ENCODE results near the gene STK39. TPM values are rescaled to one million over a fixed set of nuclear protein-coding genes. Genes with fewer than 3 reads are reported as not detected.

The STK39 gene
- total RNA-seq, 1 experiment from 2014 or later: 18.3 TPM

- no peak for DNase-seq (ENCODE audit: low read depth in 1 of 2, low spot score in 2 of 2)
- H3K27ac ChIP-seq: no peak overlapping the region
- H3K9me3 ChIP-seq (replicated peaks): no peaks in the 10 kb centered on the region
- no peak overlapping the region for H3K4me3 ChIP-seq
- no peaks in the 10 kb centered on the region for H3K36me3 ChIP-seq
- no peaks in the 10 kb centered on the region for H3K27me3 ChIP-seq (replicated peaks)
- H3K4me1 ChIP-seq (replicated peaks): no peaks in the 10 kb centered on the region
Observed at GRCh38 chr2:167955264-167955906, 292.0 kb downstream of the STK39 start.

- no peak overlapping the region for H3K4me3 ChIP-seq
- no peaks in the 10 kb centered on the region for H3K9me3 ChIP-seq (replicated peaks)
- H3K27ac ChIP-seq: no peak overlapping the region
- no peaks in the 10 kb centered on the region for H3K4me1 ChIP-seq (replicated peaks)
- H3K27me3 ChIP-seq (replicated peaks): no peaks in the 10 kb centered on the region
- no peaks in the 10 kb centered on the region for H3K36me3 ChIP-seq
- no peak for DNase-seq (ENCODE audit: low read depth in 1 of 2, low spot score in 2 of 2)
Observed at GRCh38 chr2:167954495-167954894, 292.9 kb downstream of the STK39 start.

GRCh38 chr2:167953776-167954175, 293.6 kb downstream of the STK39 start:
- DNase-seq (ENCODE audit: low read depth in 1 of 2, low spot score in 2 of 2): no peak
- no peak overlapping the region for H3K27ac ChIP-seq

GRCh38 chr2:167950571-167950970, 296.8 kb downstream of the STK39 start:
- H3K9me3 ChIP-seq (replicated peaks): no peaks in the 10 kb centered on the region

More at GRCh38 chr2:167953776-167954175, 293.6 kb downstream of the STK39 start:
- H3K27me3 ChIP-seq (replicated peaks): no peaks in the 10 kb centered on the region
- H3K4me1 ChIP-seq (replicated peaks): no peaks in the 10 kb centered on the region
- H3K36me3 ChIP-seq: no peaks in the 10 kb centered on the region
- H3K9me3 ChIP-seq (replicated peaks): no peaks in the 10 kb centered on the region
- H3K4me3 ChIP-seq: no peak overlapping the region

GRCh38 chr2:167946441-167946841, 301.0 kb downstream of the STK39 start:
- no peaks in the 10 kb centered on the region for H3K4me1 ChIP-seq (replicated peaks)
- no peak for DNase-seq (ENCODE audit: low read depth in 1 of 2, low spot score in 2 of 2)
- no peak overlapping the region for H3K4me3 ChIP-seq
- no peak overlapping the region for H3K27ac ChIP-seq
- H3K27me3 ChIP-seq (replicated peaks): no peaks in the 10 kb centered on the region
- H3K36me3 ChIP-seq: no peaks in the 10 kb centered on the region
- no peaks in the 10 kb centered on the region for H3K9me3 ChIP-seq (replicated peaks)

More at GRCh38 chr2:167950571-167950970, 296.8 kb downstream of the STK39 start:
- Histone ChIP-seq H3K36me3 (no peaks in the 10 kb centered on the region), H3K27me3 (replicated peaks) (no peaks in the 10 kb centered on the region), H3K4me1 (replicated peaks) (no peaks in the 10 kb centered on the region), H3K27ac (no peak overlapping the region), H3K4me3 (no peak overlapping the region)
- no peak for DNase-seq (ENCODE audit: low read depth in 1 of 2, low spot score in 2 of 2)

GRCh38 chr2:167945660-167946368, 301.6 kb downstream of the STK39 start:
- Histone ChIP-seq H3K27ac (no peak overlapping the region), H3K9me3 (replicated peaks) (no peaks in the 10 kb centered on the region), H3K27me3 (replicated peaks) (no peaks in the 10 kb centered on the region), H3K4me3 (no peak overlapping the region), H3K36me3 (no peaks in the 10 kb centered on the region), H3K4me1 (replicated peaks) (no peaks in the 10 kb centered on the region)
- no peak for DNase-seq (ENCODE audit: low read depth in 1 of 2, low spot score in 2 of 2)

- Histone ChIP-seq H3K9me3 (replicated peaks) (no peaks in the 10 kb centered on the region), H3K36me3 (no peaks in the 10 kb centered on the region), H3K4me3 (no peak overlapping the region), H3K27ac (no peak overlapping the region), H3K4me1 (replicated peaks) (no peaks in the 10 kb centered on the region), H3K27me3 (replicated peaks) (no peaks in the 10 kb centered on the region)
- DNase-seq (ENCODE audit: low read depth in 1 of 2, low spot score in 2 of 2): no peak
Observed at GRCh38 chr2:167944825-167945659, 302.4 kb downstream of the STK39 start.

GRCh38 chr2:167943897-167944296, 303.5 kb downstream of the STK39 start:
- H3K4me3 ChIP-seq: no peak overlapping the region
- H3K4me1 ChIP-seq (replicated peaks): no peaks in the 10 kb centered on the region
- no peak for DNase-seq (ENCODE audit: low read depth in 1 of 2, low spot score in 2 of 2)
- H3K9me3 ChIP-seq (replicated peaks): no peaks in the 10 kb centered on the region
- no peaks in the 10 kb centered on the region for H3K27me3 ChIP-seq (replicated peaks)
- H3K36me3 ChIP-seq: no peaks in the 10 kb centered on the region
- no peak overlapping the region for H3K27ac ChIP-seq

GRCh38 chr2:167943368-167943767, 304.0 kb downstream of the STK39 start:
- no peak overlapping the region for H3K27ac ChIP-seq
- no peak overlapping the region for H3K4me3 ChIP-seq
- no peaks in the 10 kb centered on the region for H3K9me3 ChIP-seq (replicated peaks)
- no peak for DNase-seq (ENCODE audit: low read depth in 1 of 2, low spot score in 2 of 2)
- H3K27me3 ChIP-seq (replicated peaks): no peaks in the 10 kb centered on the region
- H3K4me1 ChIP-seq (replicated peaks): no peaks in the 10 kb centered on the region
- no peaks in the 10 kb centered on the region for H3K36me3 ChIP-seq

GRCh38 chr2:167942366-167943081, 304.9 kb downstream of the STK39 start:
- no peaks in the 10 kb centered on the region for H3K36me3 ChIP-seq
- H3K4me1 ChIP-seq (replicated peaks): no peaks in the 10 kb centered on the region
- H3K27me3 ChIP-seq (replicated peaks): no peaks in the 10 kb centered on the region
- H3K27ac ChIP-seq: no peak overlapping the region
- no peak for DNase-seq (ENCODE audit: low read depth in 1 of 2, low spot score in 2 of 2)
- no peak overlapping the region for H3K4me3 ChIP-seq
- H3K9me3 ChIP-seq (replicated peaks): no peaks in the 10 kb centered on the region

- no peak overlapping the region for H3K27ac ChIP-seq
- DNase-seq (ENCODE audit: low read depth in 1 of 2, low spot score in 2 of 2): no peak
- H3K4me1 ChIP-seq (replicated peaks): no peaks in the 10 kb centered on the region
- H3K36me3 ChIP-seq: no peaks in the 10 kb centered on the region
- no peaks in the 10 kb centered on the region for H3K9me3 ChIP-seq (replicated peaks)
- no peak overlapping the region for H3K4me3 ChIP-seq
- no peaks in the 10 kb centered on the region for H3K27me3 ChIP-seq (replicated peaks)
Observed at GRCh38 chr2:167941604-167942003, 305.8 kb downstream of the STK39 start.

- Histone ChIP-seq H3K36me3 (no peaks in the 10 kb centered on the region), H3K27ac (no peak overlapping the region), H3K4me1 (replicated peaks) (no peaks in the 10 kb centered on the region), H3K27me3 (replicated peaks) (no peaks in the 10 kb centered on the region), H3K9me3 (replicated peaks) (no peaks in the 10 kb centered on the region), H3K4me3 (no peak overlapping the region)
- no peak for DNase-seq (ENCODE audit: low read depth in 1 of 2, low spot score in 2 of 2)
Observed at GRCh38 chr2:167940734-167941507, 306.5 kb downstream of the STK39 start.

- H3K27ac ChIP-seq: no peak overlapping the region
- H3K9me3 ChIP-seq (replicated peaks): no peaks in the 10 kb centered on the region
- H3K4me3 ChIP-seq: no peak overlapping the region
- no peaks in the 10 kb centered on the region for H3K4me1 ChIP-seq (replicated peaks)
- no peaks in the 10 kb centered on the region for H3K27me3 ChIP-seq (replicated peaks)
- no peak for DNase-seq (ENCODE audit: low read depth in 1 of 2, low spot score in 2 of 2)
- H3K36me3 ChIP-seq: no peaks in the 10 kb centered on the region
Observed at GRCh38 chr2:167940346-167940725, 307.1 kb downstream of the STK39 start.

Measured in SJSA1 (cell line).